HG02981 (cell line): ENCODE results near the gene PCDH15.

ENCODE experiments used
- ATAC-seq: cut with Tn5 transposase; IDR thresholded peaks from one replicate; pipeline ENCODE4 v1.9.1; 2021; ENCODE audit warnings: mild to moderate bottlenecking, moderate library complexity; ENCODE audit not compliant: unreplicated experiment

The PCDH15 gene

DNA sequence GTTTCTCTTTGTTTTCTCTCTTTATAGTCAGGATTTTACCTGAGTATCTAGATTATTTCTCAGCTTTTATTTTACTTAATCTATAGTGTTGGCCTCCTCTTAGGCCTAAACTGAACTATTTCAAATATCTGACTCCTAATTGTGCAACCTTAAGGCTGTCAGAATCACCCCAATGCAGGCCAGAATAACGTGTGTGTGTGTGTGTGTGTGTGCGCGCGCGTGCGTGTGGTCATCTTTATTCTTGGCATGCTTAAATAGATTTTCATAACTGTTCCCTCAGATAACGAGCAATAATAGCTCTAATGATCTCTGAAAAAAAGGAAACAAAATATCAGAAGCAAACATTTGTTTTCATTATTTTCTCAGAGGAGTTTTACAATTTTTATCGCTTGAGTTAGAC lies 92.4 kb downstream of the PCDH15 start:
- ATAC-seq = no peak

DNA sequence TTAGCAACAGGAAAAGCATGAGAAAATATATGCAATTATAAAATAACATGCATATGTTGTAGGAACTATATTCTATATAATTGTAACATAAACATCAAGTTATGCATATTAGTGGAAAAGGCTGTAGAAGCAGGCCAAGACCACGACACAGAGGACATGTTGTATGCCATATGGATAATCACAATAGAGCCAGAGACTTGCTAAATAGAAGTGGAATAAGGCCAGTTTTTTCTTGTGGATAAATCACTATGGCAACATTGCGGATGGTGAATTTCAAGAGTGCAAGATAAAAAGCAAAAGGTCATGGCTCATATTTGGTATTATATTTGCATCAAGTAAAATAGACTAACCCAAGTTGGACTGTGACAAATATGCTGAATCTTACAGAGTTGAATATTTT lies 93.0 kb downstream of the PCDH15 start:
- no peak for ATAC-seq

DNA sequence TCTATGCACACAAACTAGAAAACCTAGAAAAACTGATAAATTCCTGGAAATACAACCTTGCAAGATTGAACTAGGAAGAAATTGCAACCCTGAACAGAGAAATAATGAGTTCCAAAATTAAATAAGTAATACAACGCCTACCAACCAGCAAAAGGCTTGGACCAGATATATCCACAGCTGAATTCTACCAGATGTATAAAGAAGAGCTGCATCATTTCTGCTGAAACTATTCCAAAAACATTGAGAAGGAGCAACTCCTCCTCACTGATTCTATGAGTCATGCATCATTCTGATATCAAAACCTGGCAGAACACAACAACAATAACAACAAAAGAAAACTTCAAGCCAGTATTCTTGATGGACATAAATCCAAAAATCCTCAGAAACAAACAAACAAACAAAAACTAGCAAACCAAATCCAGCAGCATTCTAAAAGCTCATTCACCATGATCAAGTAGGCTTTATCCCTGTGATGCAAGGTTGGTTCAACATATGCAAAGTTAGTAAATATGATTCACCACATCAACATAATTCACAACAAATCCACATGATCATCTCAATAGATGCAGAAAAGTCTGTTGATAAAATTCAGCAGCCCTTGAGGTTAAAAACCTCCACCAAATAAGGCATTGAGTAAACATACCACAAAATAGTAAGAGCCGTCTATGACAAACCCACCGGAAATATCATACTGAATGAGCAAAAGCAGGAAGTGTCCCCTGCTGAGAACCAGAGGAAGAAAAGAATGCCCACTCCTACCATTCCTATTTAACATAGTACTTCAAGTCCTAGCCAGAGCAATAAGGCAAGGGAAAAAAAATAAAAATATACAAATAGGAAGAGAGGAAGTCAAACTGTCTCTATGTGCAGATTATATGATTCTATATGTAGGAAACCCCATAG lies 98.2 kb downstream of the PCDH15 start:
- no peak for ATAC-seq

DNA sequence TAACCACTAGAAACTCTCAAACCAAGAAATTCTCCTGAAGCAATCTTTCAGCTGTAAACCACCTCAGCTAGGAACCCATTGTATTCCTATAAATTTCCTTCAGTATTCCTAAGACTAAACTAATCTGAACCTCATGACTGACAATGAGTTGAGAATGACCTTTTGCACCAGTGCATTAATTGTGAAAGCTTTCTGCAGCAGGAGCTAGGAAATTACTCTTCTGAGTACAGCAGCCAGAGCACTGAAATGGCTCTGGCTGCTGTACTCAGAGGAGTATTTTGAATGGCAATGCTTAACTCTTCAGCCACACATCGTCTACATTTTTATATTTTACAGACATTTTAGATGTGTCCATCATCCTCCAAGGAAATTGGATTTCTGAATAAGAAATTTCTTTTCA lies 109.7 kb downstream of the PCDH15 start:
- ATAC-seq = no peak

DNA sequence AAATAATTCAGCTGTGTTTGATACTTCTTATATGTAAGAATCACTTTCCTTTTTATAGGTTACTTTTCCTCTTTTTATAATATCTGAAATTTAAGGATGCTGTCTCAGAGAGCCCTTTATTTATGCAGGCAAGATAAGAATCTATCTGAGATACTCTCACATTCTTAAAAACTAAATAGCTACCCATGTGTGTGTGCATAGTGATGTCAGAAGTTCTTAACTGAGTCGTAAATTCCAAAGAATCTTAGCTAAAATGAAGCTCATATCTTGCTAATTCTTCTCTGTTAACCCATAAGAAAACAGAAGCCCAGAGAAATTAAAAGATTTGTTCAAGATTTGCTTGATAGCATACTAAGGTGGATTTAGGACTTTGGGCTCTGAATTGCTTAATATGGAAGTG lies 118.5 kb downstream of the PCDH15 start:
- ATAC-seq = no peak

DNA sequence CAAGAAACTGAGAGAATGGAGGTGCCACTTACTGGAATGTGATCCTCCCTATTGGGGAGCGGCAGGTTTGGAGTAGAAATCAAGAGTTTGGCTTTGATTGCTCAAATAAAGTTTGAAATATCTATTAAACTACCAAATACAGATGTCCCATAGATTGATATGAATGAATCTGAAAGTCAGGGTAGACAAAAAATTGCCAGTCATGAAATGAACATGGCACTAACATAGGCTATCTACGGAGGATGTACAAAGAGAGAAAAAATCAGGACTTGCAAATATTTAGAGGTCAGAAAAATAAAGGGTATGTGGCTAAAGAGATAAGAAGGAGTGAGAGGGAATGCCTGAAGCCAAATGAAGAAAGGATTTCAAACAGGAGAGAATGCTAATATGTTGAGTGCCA lies 119.9 kb downstream of the PCDH15 start:
- ATAC-seq = no peak

DNA sequence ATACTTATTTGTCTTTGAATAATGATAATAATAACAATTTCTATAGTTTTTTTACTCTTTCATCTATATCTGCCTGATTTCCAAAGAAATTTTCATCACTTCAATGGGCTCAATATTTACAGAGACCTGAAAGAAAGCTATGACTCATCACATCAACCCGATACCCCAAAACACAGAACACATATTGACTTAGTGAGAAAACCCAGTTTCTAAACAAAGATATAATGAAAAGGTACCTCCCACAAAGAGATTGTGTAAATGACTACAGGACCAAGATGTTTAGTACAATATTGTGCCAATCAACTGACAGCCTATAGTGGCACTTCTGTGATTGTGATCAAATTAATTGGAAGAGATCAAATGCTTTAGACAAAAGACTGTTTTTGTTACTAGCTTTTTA lies 133.9 kb downstream of the PCDH15 start:
- no peak for ATAC-seq

DNA sequence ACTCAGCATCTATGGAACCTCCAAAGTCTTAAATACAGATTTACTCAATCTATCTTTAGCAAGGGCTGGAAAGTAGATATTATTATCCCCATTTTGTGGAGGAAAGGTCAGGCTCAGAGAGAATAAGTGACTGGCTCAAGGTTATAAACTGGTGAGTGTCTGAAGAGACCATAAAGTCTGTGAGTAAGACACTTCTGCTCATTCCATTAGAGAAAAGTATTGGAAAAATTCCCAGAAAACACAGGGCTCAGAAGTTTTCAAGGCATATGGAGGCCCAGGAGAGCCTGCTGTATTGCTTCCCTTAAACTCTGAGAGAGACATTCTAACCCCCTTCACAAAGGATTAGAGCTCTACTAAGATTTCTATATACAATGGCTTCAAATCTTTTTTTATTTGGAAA lies 134.8 kb downstream of the PCDH15 start:
- no peak for ATAC-seq

DNA sequence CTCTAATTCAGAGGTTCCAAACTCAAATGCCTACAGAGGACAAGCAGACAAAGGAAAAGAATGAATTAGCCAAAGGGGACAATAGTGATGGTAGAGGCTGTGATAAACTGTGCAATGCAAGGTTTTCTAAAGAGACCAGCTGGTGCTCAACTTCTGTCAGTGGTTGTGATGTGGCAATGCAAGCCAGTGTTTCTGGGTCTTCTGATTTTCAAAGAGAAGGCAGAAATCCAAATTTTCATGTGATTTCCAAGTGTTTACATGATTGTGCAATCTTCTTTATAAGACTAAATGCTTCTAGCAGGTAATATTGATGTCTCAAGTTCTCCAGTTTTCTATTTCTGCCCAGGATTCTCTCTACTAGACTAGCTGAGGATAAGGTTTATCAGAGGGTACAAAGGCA lies 135.9 kb downstream of the PCDH15 start:
- ATAC-seq = no peak

DNA sequence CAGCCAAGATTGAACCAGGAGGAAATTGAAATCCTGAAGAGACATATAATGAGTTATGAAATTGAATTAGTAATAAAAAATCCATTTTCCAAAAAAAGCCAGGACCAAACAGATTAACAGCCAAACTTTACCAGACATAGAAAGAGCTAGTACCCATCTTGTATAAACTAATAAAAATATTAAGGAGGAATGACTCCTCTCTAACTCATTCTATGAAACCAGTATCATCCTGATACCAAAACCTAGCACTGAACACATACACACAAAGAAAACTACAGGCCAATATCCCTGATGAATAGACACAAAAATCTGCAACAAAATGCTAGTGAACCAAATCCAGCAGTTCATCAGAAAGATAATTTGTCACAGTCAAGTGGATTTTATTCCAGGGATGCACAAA lies 140.6 kb downstream of the PCDH15 start:
- no peak for ATAC-seq

DNA sequence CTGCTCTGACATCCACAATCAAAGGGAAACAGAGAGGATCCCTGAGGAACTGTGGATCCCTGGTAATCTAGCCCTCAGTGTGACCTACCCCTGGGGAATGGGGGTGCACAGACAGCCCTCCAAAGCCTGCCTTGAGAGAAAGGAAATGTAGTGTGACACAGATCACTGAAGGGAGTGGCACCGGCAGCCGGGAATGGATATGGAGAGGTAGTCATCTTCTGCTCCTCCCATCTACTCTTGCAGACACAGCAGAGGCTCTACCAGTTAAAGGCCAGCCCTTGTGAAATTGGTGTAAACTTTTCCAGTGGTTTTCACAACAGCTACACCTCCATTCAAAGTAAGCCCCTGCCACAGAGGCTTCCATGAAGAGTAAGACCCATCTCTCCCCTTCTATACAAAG lies 144.4 kb downstream of the PCDH15 start:
- ATAC-seq = no peak

DNA sequence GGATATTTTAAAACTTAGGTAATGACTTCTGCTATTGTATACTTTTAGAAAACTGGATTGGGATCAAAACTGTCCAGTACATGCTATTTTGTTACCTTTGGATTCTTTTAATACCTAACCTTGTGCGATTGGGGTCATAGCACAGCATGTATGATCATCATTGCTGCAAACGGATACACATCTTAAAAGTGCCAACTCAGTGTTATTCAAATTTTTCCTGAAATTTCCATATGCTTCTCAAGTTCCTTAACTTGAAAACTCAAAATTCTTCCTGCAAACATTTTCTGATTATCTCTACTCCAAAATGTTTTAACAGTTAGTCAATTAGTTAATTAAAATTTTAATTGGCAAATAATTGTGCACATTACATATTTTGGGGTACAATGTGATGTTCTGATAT lies 147.5 kb downstream of the PCDH15 start:
- ATAC-seq = no peak

DNA sequence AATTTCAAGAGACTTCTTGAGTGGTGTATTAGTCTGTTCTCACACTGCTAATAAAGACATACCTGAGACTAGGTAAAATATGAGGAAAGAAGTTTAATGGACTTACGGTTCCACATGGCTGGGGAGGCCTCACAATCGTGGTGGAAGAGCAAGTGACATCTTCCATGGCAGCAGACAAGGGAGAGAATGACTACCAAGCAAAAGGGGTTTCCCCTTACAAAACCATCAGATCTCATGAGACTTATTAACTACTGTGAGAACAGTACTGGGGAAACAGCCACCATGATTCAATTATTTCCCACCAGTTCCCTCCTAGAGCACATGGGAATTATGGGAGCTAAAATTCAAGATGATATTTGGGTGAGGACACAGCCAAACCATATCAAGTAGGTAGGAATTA lies 150.5 kb downstream of the PCDH15 start:
- ATAC-seq = no peak

DNA sequence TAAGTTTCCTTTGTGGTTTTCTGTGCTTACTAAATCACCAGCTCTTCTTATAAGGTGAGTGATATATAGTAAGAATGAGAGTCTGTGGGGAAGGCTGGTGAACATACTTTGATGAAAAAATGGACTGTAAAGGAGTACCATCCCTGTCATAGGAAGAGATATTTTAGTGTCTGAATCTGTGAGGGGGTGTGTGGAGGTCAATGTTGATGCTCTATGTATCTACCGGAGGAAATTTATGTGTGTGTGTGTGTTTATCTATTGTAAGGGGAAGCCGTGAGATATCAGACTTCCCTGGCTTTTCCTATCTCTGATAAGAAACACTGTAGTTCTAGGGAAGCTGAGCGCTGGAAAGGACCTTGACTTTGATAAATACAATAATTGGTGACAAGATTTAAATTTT lies 179.0 kb downstream of the PCDH15 start:
- no peak for ATAC-seq

DNA sequence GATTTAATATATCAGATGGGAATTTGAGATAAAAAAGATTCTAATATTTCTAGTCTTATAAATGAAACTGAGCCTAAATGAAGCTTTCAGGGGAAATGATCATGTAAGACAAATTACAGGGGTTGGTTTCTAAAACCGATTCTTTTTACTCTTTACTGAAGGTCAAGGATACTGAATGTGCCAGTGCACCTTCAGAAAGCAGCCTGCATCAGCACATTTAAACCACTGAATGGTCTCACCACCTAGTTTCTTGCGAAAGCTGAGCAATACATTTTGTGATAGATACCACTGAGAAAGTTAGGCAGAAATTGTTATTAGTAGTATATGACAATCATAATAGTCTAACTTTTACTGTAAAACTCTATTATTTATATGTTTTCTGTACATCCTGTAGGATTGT lies 180.7 kb downstream of the PCDH15 start:
- no peak for ATAC-seq

DNA sequence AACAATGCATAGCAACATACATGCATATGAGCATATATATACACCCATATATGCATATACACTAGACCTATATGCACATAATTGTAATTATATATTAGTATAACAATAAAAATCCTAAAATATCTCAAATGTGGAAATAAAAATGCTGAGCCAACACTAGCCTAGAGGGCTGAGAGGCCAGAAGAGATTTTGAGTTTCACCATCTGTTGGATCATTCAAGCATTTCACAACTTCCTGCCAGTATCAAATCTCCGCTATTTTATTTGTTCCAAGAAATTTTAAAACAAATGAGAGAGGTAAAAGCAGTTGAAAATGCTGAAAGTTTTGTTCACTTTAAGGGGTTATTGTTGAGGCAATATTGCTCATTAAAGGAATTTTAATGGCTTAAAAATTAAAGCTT lies 187.0 kb downstream of the PCDH15 start:
- no peak for ATAC-seq

DNA sequence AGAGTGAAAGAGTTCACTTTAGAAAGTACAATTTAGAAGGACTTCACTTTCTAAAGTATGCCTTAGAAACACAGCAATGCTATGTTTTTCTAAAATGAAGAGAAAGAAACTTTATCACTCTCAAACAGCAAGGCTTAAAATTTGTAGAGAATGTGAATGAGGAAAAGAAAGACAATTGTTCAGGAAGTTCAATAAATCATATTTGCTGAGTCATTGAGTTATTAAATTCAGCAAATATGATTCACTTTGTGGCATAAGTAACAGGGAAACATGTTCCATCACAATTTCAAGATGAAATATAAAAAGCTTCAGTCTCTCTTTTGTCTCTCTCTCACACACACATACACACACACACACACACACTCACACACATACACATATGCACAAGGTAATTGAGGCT lies 187.9 kb downstream of the PCDH15 start:
- ATAC-seq = no peak

DNA sequence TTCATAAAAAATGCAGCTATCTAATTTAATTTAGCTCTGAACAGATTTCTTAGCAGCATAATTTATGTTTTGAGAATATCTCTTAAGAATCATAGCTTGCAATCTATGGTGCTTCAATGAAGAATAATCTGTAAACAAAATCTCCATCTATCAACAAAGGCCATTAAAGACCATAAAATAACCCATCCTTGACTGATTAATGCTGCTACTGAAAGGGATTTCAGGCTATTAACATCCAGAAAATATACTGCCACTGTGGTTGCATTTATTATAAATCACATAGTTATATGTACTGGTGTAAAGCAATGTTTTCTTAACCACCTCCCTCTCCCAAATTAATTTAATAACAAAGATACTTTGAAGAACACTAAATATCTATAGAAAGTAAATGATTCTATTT lies 191.6 kb downstream of the PCDH15 start:
- no peak for ATAC-seq

DNA sequence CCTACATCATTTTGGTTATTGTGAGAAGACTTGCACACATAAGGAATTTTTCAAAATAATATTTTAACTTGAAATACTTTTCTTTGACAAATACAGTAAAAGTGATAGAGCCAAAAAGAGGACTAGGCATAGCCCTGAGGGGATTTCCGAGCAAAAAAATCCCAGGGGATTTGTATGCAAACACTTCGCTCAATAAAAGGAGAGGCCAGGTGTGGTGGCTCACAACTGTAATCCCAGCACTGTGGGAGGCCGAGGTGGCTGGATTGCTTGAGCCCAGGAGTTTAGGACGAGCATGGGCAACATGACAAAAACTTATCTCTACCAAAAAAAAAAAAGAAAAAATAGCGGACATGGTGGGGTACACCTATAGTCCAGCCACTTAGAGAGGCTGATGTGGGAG lies 193.0 kb downstream of the PCDH15 start:
- no peak for ATAC-seq

DNA sequence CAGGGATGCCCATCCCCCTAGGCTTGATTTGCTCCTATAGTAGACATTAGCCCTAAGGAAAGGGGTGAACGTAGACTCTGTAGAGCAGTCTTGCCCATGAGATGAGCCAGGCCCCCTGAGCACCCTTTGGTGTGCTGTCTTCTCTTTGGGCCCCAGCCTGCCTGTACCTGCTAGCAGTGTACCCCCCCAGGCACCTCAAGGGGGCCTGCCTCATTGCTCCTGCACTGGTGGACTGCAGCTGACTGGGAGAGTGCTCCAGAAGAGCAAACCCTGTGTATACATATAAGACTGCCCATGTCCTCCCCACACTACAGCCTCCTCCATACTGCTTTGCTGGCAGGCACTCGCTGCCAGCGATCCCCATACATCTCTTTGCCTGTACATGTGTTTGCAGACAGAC lies 206.7 kb downstream of the PCDH15 start:
- ATAC-seq = no peak

DNA sequence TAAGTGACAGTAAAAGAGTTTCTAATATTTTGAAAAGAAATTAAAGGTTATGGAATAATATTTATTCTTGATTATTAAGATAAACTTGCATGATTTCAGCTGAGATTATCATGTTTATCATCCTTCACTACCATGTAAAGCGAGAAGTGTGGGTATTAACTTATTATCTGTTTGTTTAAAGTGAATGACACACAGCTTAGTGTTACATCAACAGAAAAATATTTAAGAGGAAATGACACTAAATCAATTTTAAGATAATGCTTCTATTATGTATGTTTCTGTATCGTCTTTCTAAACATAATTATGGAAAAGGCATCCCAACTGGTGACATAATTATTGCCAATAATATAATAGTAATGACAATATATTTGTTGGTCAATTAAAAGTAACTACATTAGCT lies 213.1 kb downstream of the PCDH15 start:
- no peak for ATAC-seq

DNA sequence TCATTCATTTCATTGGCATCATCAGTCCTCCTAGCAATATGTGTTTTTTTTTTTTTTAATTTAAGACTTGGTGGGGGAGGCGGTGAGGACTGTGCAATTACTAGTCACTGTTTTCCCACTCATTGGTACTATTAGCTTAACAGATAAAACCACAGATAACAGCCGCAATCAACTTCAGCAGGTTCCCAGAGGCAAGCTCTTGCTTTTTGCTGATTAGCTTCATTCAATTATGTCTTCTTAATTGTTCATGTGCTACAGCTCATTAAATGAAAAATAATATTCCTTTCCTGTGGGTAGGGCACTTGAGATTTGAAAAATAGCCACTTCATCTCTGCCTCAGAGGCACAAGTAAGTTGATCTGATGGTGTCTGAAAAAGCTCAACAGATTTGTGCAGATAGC lies 215.5 kb downstream of the PCDH15 start:
- no peak for ATAC-seq

DNA sequence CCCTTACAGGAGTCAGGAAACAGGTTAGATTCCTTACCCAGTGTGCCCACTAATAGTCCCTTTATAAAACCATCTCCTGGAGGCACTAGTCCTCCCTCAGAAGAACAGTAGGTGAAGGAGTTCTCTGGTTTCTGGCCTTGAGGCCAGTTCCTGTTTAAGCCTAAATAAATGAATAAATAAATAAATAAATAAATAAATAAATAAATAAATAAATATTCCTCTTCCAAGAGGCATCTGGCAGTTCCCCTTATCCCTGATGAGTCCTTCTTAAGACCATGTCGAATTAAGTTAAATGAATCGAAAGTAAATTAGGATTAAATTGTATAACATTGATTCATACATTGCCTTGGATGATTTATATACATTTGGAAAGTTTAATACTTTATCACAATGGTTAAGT lies 223.3 kb downstream of the PCDH15 start:
- ATAC-seq = no peak
